Chondrocyte (in vitro differentiated cells): Measurements from ENCODE around the gene PTGIS. TPM values are rescaled to one million over a fixed set of nuclear protein-coding genes. Genes with fewer than 3 reads are reported as not detected.

Source experiments
- DNase-seq: peaks from one replicate; pipeline ENCODE4 v3.0.0; 2021; ENCODE audit warnings: mixed read lengths, low spot score
- H3K27ac Mint-ChIP-seq: one replicate; pipeline ENCODE4 v1.8.0; 2021; ENCODE audit warnings: mild to moderate bottlenecking, moderate library complexity, mixed read lengths; ENCODE audit not compliant: unreplicated experiment
- H3K27me3 Mint-ChIP-seq: 2 replicates; pipeline ENCODE4 v1.8.0; 2021; ENCODE audit warnings: low read depth, mixed read lengths
- H3K36me3 Mint-ChIP-seq: 2 replicates; pipeline ENCODE4 v1.8.0; 2021; ENCODE audit warnings: low read depth, mixed read lengths
- H3K4me1 Mint-ChIP-seq: 2 replicates; pipeline ENCODE4 v1.8.0; 2021; ENCODE audit warnings: low read depth, mild to moderate bottlenecking, mixed read lengths
- H3K4me3 Mint-ChIP-seq: one replicate; pipeline ENCODE4 v1.8.0; 2021; ENCODE audit warnings: mild to moderate bottlenecking, moderate library complexity, mixed read lengths; ENCODE audit not compliant: unreplicated experiment
- H3K9me3 Mint-ChIP-seq: 2 replicates; pipeline ENCODE4 v1.8.0; 2021; ENCODE audit warnings: low read depth, mixed read lengths
- CTCF ChIP-seq: fragments of 200-600 bp; sonication (generic); IDR thresholded peaks from 2 replicates; pipeline ENCODE4 v1.5.0; 2021; ENCODE audit warnings: antibody characterized with exemption, mild to moderate bottlenecking, moderate library complexity
- total RNA-seq: library from RNA; stranded (reverse); gene quantifications from 3 replicates; pipeline ENCODE4 v1.2.1, GENCODE V29; 2021

PTGIS gene
- total RNA-seq, 1 donor from 2014 or later = 91.5 TPM

GRCh38 chr20:49563015-49563980 lies 4.6 kb downstream of the PTGIS start:
- DNase-seq = no peak
- Mint-ChIP-seq H3K4me1 (peaks cover 81% of the 10 kb centered on the region), H3K9me3 (no peaks in the 10 kb centered on the region), H3K36me3 (peaks cover 10% of the 10 kb centered on the region), H3K4me3 (no peak overlapping the region), H3K27ac (peak overlapping the region; percentile 93), H3K27me3 (no peaks in the 10 kb centered on the region)
- no peak for TF ChIP-seq CTCF

GRCh38 chr20:49562311-49563014 lies 5.5 kb downstream of the PTGIS start:
- Mint-ChIP-seq H3K27ac (peak overlapping the region; percentile 93), H3K36me3 (peaks cover 10% of the 10 kb centered on the region), H3K27me3 (no peaks in the 10 kb centered on the region), H3K4me1 (peaks cover 89% of the 10 kb centered on the region), H3K4me3 (peak overlapping the region; percentile 53), H3K9me3 (no peaks in the 10 kb centered on the region)
- DNase-seq = peak; percentile 94
- no peak for TF ChIP-seq CTCF

GRCh38 chr20:49561806-49562205 lies 6.1 kb downstream of the PTGIS start:
- no peaks in the 10 kb centered on the region for H3K9me3 Mint-ChIP-seq
- H3K4me1 Mint-ChIP-seq = peaks cover 92% of the 10 kb centered on the region
- H3K27ac Mint-ChIP-seq = peak overlapping the region; percentile 93
- H3K4me3 Mint-ChIP-seq = peak overlapping the region; percentile 53
- no peak for TF ChIP-seq CTCF
- H3K27me3 Mint-ChIP-seq = no peaks in the 10 kb centered on the region
- H3K36me3 Mint-ChIP-seq = peaks cover 10% of the 10 kb centered on the region
- DNase-seq = no peak

- TF ChIP-seq CTCF = no peak
- H3K4me3 Mint-ChIP-seq = no peak overlapping the region
- no peaks in the 10 kb centered on the region for H3K27me3 Mint-ChIP-seq
- no peaks in the 10 kb centered on the region for H3K9me3 Mint-ChIP-seq
- peaks cover 92% of the 10 kb centered on the region for H3K4me1 Mint-ChIP-seq
- DNase-seq = no peak
- peaks cover 10% of the 10 kb centered on the region for H3K36me3 Mint-ChIP-seq
- H3K27ac Mint-ChIP-seq = peak overlapping the region; percentile 93
These were observed 6.7 kb downstream of the PTGIS start for GRCh38 chr20:49561256-49561655.

- TF ChIP-seq CTCF = no peak
- Mint-ChIP-seq H3K4me3 (no peak overlapping the region), H3K27ac (peak overlapping the region; percentile 75), H3K36me3 (peaks cover 7% of the 10 kb centered on the region), H3K27me3 (no peaks in the 10 kb centered on the region), H3K9me3 (no peaks in the 10 kb centered on the region), H3K4me1 (peaks cover 92% of the 10 kb centered on the region)
- no peak for DNase-seq
These were observed 7.3 kb downstream of the PTGIS start for GRCh38 chr20:49560646-49561045.
